Endothelial cell of umbilical vein (primary cell): ENCODE measurements around the gene GPBAR1. TPM values are rescaled to one million over a fixed set of nuclear protein-coding genes. Genes with fewer than 3 reads are reported as not detected.
A peak's percentile ranks its signal among the peaks of the same experiment; 100 is the strongest.

Experiments
- BruUV-seq: library from RNA; stranded (reverse); fragments of 400-500 nt; replicated peaks from 2 replicates; lab custom pipeline; 2021; lab: Mats Ljungman, UMichigan
- CTCF ChIA-PET: fragments of 300-600, 350-600 bp; sonication (Branson Sonifier 250); formaldehyde crosslinking; loops from one replicate; lab custom pipeline; 2021; ENCODE audit warnings: antibody characterized with exemption, inconsistent platforms; lab: Charles Lee
- POLR2A ChIA-PET: fragments of 300-600, 350-600 bp; sonication (Branson Sonifier 250); formaldehyde crosslinking; loops from one replicate; lab custom pipeline; 2021; ENCODE audit warnings: antibody characterized with exemption, inconsistent platforms; lab: Charles Lee
- DNase-seq: peaks from one replicate; pipeline ENCODE4 v3.0.0-alpha.2; 2011; ENCODE audit warnings: low read depth, low spot score
- FAIRE-seq: peaks from 2 replicates; lab custom pipeline; 2011; peaks lifted over from hg19 to GRCh38; lab: Jason Lieb, UNC
- H2AFZ ChIP-seq: 2 replicates; pipeline ENCODE4 v1.6.0; 2012; ENCODE audit warnings: low read depth, low read length, control low read depth, inconsistent platforms
- H3K27ac ChIP-seq: 2 replicates; pipeline ENCODE4 v1.5.1; 2011; ENCODE audit warnings: low read depth, mild to moderate bottlenecking, control low read depth, low read length, moderate library complexity; ENCODE audit not compliant: insufficient read depth
- H3K27me3 ChIP-seq, 2 experiments: 2 replicates each; pipeline versions ENCODE4 v1.6.0 to v1.6.1; 2011; ENCODE audit warnings: low read length in 2 of 2, mixed read lengths in 1 of 2; ENCODE audit not compliant: control insufficient read depth in 2 of 2, insufficient read depth in 2 of 2
- H3K36me3 ChIP-seq, 2 experiments: 2 replicates in 1 of 2; 3 replicates in 1 of 2; pipeline ENCODE4 v1.5.1; 2011; ENCODE audit warnings: low read length in 2 of 2, mild to moderate bottlenecking in 1 of 2, moderate library complexity in 1 of 2; ENCODE audit not compliant: control insufficient read depth in 2 of 2, insufficient read depth in 2 of 2; ENCODE audit errors: extremely low read depth in 1 of 2
- H3K4me1 ChIP-seq: 3 replicates; pipeline ENCODE4 v1.5.1; 2011; ENCODE audit warnings: mild to moderate bottlenecking, low read length; ENCODE audit not compliant: control insufficient read depth, insufficient read depth; ENCODE audit errors: extremely low read depth
- H3K4me2 ChIP-seq: 2 replicates; pipeline ENCODE4 v1.6.1; 2011; ENCODE audit warnings: low read length, control low read depth, mixed read lengths; ENCODE audit not compliant: insufficient read depth
- H3K4me3 ChIP-seq, 3 experiments: fragments of 200-600 bp in 1 of 3; sonication (generic), shearing (Covaris generic) in 1 of 3; replicated peaks in 1 of 3; 2 replicates each; pipeline ENCODE4 v1.5.1; 2011 to 2016; ENCODE audit warnings: control low read depth in 3 of 3, low read length in 3 of 3, mild to moderate bottlenecking in 2 of 3, inconsistent platforms in 1 of 3, low read depth in 1 of 3, moderate library complexity in 1 of 3; ENCODE audit not compliant: insufficient read depth in 1 of 3
- H3K79me2 ChIP-seq: 2 replicates; pipeline ENCODE4 v1.6.0; 2012; ENCODE audit warnings: low read length, inconsistent platforms; ENCODE audit not compliant: control insufficient read depth, insufficient read depth
- H3K9ac ChIP-seq: replicated peaks from 2 replicates; pipeline ENCODE3; 2011; ENCODE audit warnings: low read length, control low read depth; ENCODE audit not compliant: insufficient read depth; ENCODE audit errors: extremely low read depth
- H3K9me1 ChIP-seq: replicated peaks from 3 replicates; pipeline ENCODE4 v1.6.0; 2011; ENCODE audit warnings: mild to moderate bottlenecking, low read length; ENCODE audit not compliant: control insufficient read depth, insufficient read depth; ENCODE audit errors: extremely low read depth
- H3K9me3 ChIP-seq: replicated peaks from 2 replicates; pipeline ENCODE4 v1.5.1; 2012; ENCODE audit warnings: low read length, inconsistent platforms; ENCODE audit not compliant: control insufficient read depth, insufficient read depth
- H4K20me1 ChIP-seq: replicated peaks from 2 replicates; pipeline ENCODE3; 2011; ENCODE audit warnings: mild to moderate bottlenecking, low read length; ENCODE audit not compliant: control insufficient read depth, insufficient read depth; ENCODE audit errors: extremely low read depth
- MYC ChIP-seq: IDR thresholded peaks from one replicate; pipeline ENCODE4 v1.6.1; 2011; ENCODE audit warnings: mild to moderate bottlenecking, low read depth, low read length
- POLR2A ChIP-seq: IDR thresholded peaks from 2 replicates; pipeline ENCODE4 v1.6.1; 2012; ENCODE audit warnings: low read depth, mild to moderate bottlenecking, control low read depth, low read length
- POLR2AphosphoS5 ChIP-seq: IDR thresholded peaks from 2 replicates; pipeline ENCODE4 v1.6.1; 2012; ENCODE audit warnings: low read depth, mild to moderate bottlenecking, control low read depth, low read length, moderate library complexity; ENCODE audit not compliant: insufficient read depth
- dilution Hi-C: fragments of 300-500 bp; cut with MboI; formaldehyde crosslinking; loops from one replicate; pipeline ENCODE4 v1.15.0; 2019; ENCODE audit warnings: low sequenced_read_pairs; ENCODE audit not compliant: extremely low pct_ligation_motif_present
- intact Hi-C: fragments of 100-400 bp; cut with micrococcal nuclease; formaldehyde crosslinking; loops from one replicate; pipeline ENCODE4 v1.10.0; 2022
- polyA plus RNA-seq, 4 experiments: library from polyadenylated mRNA; depleted of rRNA in 3 of 4; stranded (reverse) in 3 of 4; unstranded in 1 of 4; fragments of >200 nt; gene quantifications; 2 replicates each; pipeline versions ENCODE4 v1.2.1 to v1.2.3, GENCODE V29; 2011 to 2012; ENCODE audit warnings: missing spikeins in 1 of 4
- total RNA-seq: library from RNA; stranded (reverse); gene quantifications from 2 replicates; pipeline ENCODE4 v1.2.3, GENCODE V29; 2021
- TF ChIP-seq, protein P1 (sequence below), 2 donors: IDR thresholded peaks; 1 replicate in 1 of 2; 2 replicates in 1 of 2; pipeline ENCODE4 v1.5.1; 2011; ENCODE audit warnings: low read length in 2 of 2, mild to moderate bottlenecking in 2 of 2, moderate library complexity in 2 of 2, control low read depth in 1 of 2, inconsistent platforms in 1 of 2, low read depth in 1 of 2; ENCODE audit not compliant: insufficient read depth in 1 of 2; ENCODE audit errors: extremely low read depth in 1 of 2

GPBAR1 gene
- total and polyA plus RNA-seq, 2 donors (not counting 3 experiments of a cell fraction or from before 2014, with no cell fraction given) = 0.14 to 0.75 TPM

DNA sequence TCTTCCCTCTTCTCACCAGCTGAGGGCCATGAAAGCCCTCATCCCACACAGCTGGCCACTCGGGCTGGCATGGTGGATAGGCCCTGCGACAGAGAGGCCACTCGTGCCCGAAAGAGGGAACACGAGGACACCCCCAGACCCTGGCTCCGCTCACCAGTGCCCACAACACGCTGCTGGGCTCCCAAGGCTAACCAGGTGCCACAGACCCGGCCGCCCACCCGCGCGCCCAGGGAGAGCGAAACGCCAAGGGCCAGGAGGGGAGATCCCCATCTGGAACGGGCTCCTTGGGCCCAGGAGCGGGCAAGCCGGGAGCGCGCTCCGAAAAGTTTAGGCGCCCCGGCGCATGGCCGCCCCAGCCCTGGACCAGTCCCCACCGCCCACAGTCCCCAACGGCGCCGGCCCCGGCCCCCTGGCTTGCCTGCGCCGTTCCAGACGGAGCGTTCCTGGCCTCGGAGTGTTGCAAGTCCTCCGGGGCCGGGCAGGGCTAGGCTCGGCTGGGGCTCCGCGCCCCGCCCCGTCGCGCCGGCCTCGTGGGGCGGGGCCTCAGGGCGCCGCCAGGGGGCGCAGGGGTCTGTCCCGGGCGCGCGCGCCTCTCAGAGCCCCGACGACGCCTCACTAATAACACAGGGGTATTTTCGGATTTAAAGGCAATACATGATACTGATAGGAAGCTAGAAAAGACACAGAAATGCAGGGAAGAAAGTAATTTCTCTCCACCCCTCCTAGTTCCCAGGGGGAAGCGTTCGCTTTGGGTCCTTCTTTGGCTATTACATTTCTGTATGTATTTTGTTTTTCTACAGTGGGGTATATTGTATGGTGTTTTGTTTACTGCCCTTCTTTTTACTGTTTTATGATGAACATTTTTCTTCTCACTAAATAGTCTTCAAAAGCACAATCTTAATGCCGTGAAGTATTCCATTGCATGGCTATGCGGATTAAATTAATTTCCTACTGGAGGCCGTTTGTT, 31.5 kb downstream of the GPBAR1 start, which contains the start of gene TMBIM1:
TMBIM1 (minus strand) TSS at position 456 of the 967 bp plus-strand sequence. CDS start 10,362 bp downstream, outside the sequence.
- Histone ChIP-seq H3K36me3 (no peaks in the 10 kb centered on the region), H3K9me1 (no peaks in the 10 kb centered on the region), H3K9ac (peak within 1 kb of the TSS; percentile 77), H3K4me2 (peak within 1 kb of the TSS; percentile 84), H2AFZ (peak within 1 kb of the TSS; percentile 59), H3K27ac (peak within 1 kb of the TSS; percentile 63), H3K4me3 (peak within 1 kb of the TSS; percentile 69 to 79 (median 74)), H3K79me2 (peaks cover 42% of the 10 kb centered on the region), H3K9me3 (no peaks in the 10 kb centered on the region), H3K4me1 (peaks cover 63% of the 10 kb centered on the region), H4K20me1 (no peaks in the 10 kb centered on the region), H3K27me3 (no peaks in the 10 kb centered on the region)
- dilution Hi-C loops (no loop called here), intact Hi-C loops (loop anchor here (1.0 to 2.0 kb wide), 3 partner anchors 20 to 104 kb away; partner anchors contain the start of gene CATIP)
- BruUV-seq = TSS peak; percentile 22
- FAIRE-seq (no peak), DNase-seq (peak; percentile 69)
- ChIA-PET POLR2A (no interaction called here), CTCF (interaction anchor here (0.6 to 3.5 kb wide), 8 partner anchors 9 to 104 kb away, joined by 3 to 51 read pairs (median 4); partner anchors contain the start of genes AAMP, CATIP and PNKD)
- TF ChIP-seq POLR2AphosphoS5 (peak; percentile 85), MYC (no peak), POLR2A (peak; percentile 68)
- TF ChIP-seq, protein P1, sequence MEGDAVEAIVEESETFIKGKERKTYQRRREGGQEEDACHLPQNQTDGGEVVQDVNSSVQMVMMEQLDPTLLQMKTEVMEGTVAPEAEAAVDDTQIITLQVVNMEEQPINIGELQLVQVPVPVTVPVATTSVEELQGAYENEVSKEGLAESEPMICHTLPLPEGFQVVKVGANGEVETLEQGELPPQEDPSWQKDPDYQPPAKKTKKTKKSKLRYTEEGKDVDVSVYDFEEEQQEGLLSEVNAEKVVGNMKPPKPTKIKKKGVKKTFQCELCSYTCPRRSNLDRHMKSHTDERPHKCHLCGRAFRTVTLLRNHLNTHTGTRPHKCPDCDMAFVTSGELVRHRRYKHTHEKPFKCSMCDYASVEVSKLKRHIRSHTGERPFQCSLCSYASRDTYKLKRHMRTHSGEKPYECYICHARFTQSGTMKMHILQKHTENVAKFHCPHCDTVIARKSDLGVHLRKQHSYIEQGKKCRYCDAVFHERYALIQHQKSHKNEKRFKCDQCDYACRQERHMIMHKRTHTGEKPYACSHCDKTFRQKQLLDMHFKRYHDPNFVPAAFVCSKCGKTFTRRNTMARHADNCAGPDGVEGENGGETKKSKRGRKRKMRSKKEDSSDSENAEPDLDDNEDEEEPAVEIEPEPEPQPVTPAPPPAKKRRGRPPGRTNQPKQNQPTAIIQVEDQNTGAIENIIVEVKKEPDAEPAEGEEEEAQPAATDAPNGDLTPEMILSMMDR (IDR thresholded peaks at IDR 0.05; ENCODE audit: extremely low read depth in 1 of 2, insufficient read depth in 1 of 2, low read depth in 1 of 2, low read length in 2 of 2) = peak; percentile 61 to 97
